SJCRH30 (cell line): ENCODE measurements around the gene L3MBTL3. TPM values are rescaled to one million over a fixed set of nuclear protein-coding genes. Genes with fewer than 3 reads are reported as not detected.
"Not testable (repeated sequence)": the region's sequence is repeated elsewhere in the genome, so short reads cannot be mapped to it uniquely, and the experiment has no call there.

Experiments
- DNase-seq, 2 experiments: peaks; one replicate each; pipeline ENCODE4 v3.0.0-alpha.2; 2015 to 2020
- H3K27ac ChIP-seq: fragments of 250-450 bp; sonication (Bioruptor Pico); 2 replicates; pipeline ENCODE4 v1.5.1; 2020; ENCODE audit warnings: mild to moderate bottlenecking, moderate library complexity
- H3K27me3 ChIP-seq: fragments of 250-450 bp; sonication (Bioruptor Pico); 2 replicates; pipeline ENCODE4 v1.5.1; 2020; ENCODE audit warnings: mild to moderate bottlenecking, moderate library complexity
- H3K36me3 ChIP-seq: fragments of 250-450 bp; sonication (Bioruptor Pico); 2 replicates; pipeline ENCODE4 v1.5.1; 2020; ENCODE audit warnings: mild to moderate bottlenecking, moderate library complexity
- H3K4me1 ChIP-seq: fragments of 250-450 bp; sonication (Bioruptor Pico); 2 replicates; pipeline ENCODE4 v1.5.1; 2020; ENCODE audit warnings: mild to moderate bottlenecking, moderate library complexity
- H3K4me3 ChIP-seq: fragments of 250-450 bp; sonication (Bioruptor Pico); 2 replicates; pipeline ENCODE4 v1.5.1; 2020; ENCODE audit warnings: mild to moderate bottlenecking, moderate library complexity
- H3K9me3 ChIP-seq: fragments of 250-450 bp; sonication (Bioruptor Pico); replicated peaks from 2 replicates; pipeline ENCODE4 v1.5.1; 2020; ENCODE audit warnings: mild to moderate bottlenecking, moderate library complexity
- total RNA-seq: library from RNA; depleted of rRNA; stranded (reverse); fragments of >200 nt; shearing (Covaris generic); gene quantifications from 2 replicates; pipeline ENCODE4 v1.2.3, GENCODE V29; 2014

Gene L3MBTL3
- total RNA-seq, 1 experiment from 2014 or later: 9.8 TPM

DNA sequence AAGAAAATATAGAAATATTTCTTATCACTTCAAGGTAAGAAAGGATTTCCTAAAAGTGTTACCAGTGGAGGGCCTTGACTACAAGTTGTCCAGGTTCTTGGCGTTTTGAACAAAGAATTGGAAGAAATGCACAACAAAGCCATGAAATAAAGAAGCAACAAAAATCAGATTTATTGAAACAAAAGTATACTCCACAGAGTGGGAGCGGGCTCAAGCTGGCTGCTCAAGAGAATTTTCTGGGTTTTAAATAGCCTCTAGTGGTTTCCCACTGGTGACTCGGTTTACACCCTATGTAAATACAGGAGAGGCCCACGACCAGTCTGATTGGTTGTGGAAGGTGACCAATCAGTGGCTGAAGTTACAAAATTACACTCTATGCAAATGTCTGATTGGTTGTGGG, 140.2 kb downstream of the L3MBTL3 start:
- Histone ChIP-seq H3K27ac (no peak overlapping the region), H3K9me3 (no peaks in the 10 kb centered on the region), H3K27me3 (no peaks in the 10 kb centered on the region), H3K4me3 (no peak overlapping the region), H3K36me3 (no peaks in the 10 kb centered on the region), H3K4me1 (no peaks in the 10 kb centered on the region)
- no peak for DNase-seq

DNA sequence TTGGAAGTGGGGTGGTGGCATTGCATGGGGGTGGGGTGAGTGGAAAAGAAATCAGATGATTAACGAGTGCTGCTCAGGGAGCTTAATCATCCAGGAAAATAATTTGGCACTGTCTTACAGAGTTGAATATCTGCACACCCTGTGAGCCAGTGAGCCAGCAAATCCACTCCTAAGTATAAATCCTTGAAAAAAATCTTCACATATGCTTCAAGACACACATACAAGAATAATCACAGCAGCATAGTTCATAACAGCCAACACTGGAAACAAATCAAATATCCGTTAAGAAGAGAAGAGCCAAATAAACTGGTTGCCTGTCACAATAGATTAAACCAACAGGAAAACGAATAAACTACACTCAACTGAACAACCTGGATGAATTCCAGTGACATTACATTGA, 141.6 kb downstream of the L3MBTL3 start:
- H3K4me1 ChIP-seq: no peaks in the 10 kb centered on the region
- no peaks in the 10 kb centered on the region for H3K36me3 ChIP-seq
- no peaks in the 10 kb centered on the region for H3K9me3 ChIP-seq
- no peak for DNase-seq
- no peak overlapping the region for H3K27ac ChIP-seq
- no peaks in the 10 kb centered on the region for H3K27me3 ChIP-seq
- H3K4me3 ChIP-seq: no peak overlapping the region

DNA sequence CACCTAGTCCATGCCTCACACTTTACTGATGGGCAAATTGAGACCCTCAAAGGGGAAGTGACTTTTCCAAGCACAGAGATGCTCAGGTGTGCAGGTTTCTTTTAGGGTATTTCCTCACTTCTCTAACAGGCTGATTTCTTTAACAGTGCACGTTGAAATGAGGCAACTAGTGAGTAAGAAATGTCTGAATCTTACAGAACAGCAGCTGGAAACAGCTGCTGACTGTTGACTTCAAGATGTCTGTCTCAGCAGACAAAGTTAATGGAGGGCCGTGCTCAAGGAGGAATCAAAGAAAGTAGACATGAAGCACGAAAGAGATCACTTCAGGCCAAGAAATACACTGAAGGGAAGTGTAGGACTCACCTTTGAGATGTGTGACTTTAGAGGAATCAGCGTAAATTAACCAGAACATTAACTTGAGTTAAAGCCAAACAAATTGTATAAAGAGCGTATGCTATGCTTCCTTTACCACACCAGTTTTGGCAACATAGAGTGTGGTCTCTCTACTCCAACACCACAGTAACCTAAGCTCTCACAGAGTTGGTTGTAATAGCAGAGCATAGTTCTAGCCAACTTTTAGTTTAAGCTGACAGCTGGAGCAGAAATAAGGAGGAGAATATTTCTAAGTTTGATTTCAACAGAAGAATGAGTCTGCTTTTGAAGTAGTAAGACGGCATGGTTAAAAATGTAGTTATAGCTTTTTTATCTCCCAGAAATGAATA, 143.5 kb downstream of the L3MBTL3 start:
- Histone ChIP-seq H3K4me3 (no peak overlapping the region), H3K27ac (no peak overlapping the region), H3K9me3 (no peaks in the 10 kb centered on the region), H3K36me3 (no peaks in the 10 kb centered on the region), H3K4me1 (no peaks in the 10 kb centered on the region), H3K27me3 (no peaks in the 10 kb centered on the region)
- DNase-seq: no peak

DNA sequence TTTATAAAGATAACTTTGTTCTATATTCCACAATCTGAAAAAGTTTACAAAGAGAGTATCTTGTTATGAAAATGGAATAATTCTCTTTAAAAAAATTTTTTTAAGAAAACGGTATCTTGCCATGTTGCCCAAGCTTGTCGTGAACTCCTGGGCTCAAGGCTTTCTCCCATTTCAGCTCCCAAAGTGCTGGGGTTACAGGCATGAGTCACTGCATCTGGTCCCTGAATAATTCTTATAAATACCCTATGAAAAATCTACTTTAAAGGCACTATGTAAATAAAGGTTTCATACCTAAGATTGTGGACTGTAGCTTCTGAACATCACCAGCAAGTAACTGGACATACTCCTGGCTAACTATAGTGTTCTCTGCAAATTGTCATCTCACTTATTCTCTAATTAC, 144.0 kb downstream of the L3MBTL3 start:
- H3K9me3 ChIP-seq: no peaks in the 10 kb centered on the region
- H3K36me3 ChIP-seq: no peaks in the 10 kb centered on the region
- no peaks in the 10 kb centered on the region for H3K4me1 ChIP-seq
- H3K27ac ChIP-seq: no peak overlapping the region
- DNase-seq: no peak
- H3K27me3 ChIP-seq: no peaks in the 10 kb centered on the region
- no peak overlapping the region for H3K4me3 ChIP-seq

DNA sequence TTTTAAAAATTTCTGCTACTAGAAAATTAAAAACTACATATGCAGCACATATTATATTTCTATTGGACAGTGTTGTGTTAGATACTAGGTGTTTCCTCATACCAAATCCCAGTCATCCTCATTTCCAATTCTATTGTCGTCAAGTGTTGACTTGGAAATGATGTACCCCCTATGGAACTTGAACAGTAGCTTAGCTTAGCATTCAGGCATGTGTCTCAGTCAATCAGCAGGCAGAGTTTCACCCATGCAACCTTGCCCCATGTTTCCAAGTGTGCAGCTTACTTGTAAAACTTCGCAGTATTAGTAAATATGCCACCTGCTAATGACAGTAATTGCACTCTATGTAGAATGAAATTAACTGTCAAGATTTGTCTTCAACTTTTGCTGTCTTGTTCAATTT, 144.9 kb downstream of the L3MBTL3 start:
- H3K4me3 ChIP-seq: no peak overlapping the region
- H3K36me3 ChIP-seq: no peaks in the 10 kb centered on the region
- no peak overlapping the region for H3K27ac ChIP-seq
- H3K9me3 ChIP-seq: no peaks in the 10 kb centered on the region
- H3K27me3 ChIP-seq: no peaks in the 10 kb centered on the region
- peak; percentile 7 to 52 for DNase-seq
- no peaks in the 10 kb centered on the region for H3K4me1 ChIP-seq

DNA sequence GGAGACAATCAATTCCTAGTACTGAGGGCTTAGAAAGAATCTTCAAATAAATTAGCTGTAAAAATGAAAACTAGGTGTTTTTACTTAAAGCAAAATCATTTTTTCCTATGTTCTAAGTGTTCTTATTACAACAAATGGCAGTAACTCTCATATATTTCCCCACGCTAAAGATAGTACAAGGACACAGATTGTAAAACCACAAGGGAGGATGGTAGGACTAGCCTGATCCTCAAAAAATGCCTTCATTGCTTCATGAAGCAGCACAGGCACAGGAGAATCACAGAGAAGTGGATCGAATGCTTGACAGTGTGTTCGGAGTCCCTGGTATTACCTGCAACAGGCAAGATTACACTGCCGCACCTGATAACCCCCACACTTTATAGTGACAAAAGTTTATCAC, 145.9 kb downstream of the L3MBTL3 start:
- Histone ChIP-seq H3K27me3 (no peaks in the 10 kb centered on the region), H3K36me3 (no peaks in the 10 kb centered on the region), H3K9me3 (no peaks in the 10 kb centered on the region), H3K4me3 (no peak overlapping the region), H3K27ac (no peak overlapping the region), H3K4me1 (no peaks in the 10 kb centered on the region)
- no peak for DNase-seq

DNA sequence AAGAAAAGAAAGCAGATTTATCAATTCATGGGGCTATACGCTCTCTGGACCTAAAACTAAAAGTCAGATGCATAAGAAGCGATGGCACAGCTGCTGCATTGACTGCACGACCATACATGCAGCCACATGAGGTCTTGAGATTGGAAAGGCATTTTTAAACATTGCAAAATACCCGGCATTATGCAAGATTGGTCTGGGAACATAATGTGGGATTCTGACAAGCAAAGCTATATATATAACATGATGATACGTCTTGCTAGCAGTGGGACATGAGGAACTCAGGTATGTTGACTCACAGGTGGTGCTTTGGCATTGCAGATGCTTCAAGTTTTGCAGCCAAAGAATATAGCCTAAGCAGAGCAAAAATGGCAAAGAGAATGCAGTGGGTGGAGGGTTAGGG, 149.3 kb downstream of the L3MBTL3 start:
- DNase-seq: no peak
- H3K4me1 ChIP-seq: no peaks in the 10 kb centered on the region
- no peak overlapping the region for H3K27ac ChIP-seq
- no peaks in the 10 kb centered on the region for H3K27me3 ChIP-seq
- H3K36me3 ChIP-seq: no peaks in the 10 kb centered on the region
- H3K4me3 ChIP-seq: no peak overlapping the region
- H3K9me3 ChIP-seq: no peaks in the 10 kb centered on the region

DNA sequence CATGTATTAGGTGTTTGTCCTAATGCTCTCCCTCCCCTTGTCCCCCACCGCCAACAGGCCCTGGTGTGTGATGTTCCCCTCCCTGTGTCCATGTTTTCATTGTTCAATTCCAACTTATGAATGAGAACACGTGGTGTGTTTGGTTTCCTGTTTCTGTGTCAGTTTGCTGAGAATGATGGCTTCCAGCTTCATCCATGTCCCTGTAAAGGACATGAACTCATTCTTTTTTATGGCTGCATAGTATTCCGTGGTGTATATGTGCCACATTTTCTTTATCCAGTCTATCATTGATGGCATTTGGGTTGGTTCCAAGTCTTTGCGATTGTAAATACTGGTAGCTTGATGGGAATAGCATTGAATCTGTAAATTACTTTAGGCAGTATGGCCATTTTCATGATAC, 151.8 kb downstream of the L3MBTL3 start:
- not testable (repeated sequence) for H3K4me3 ChIP-seq, H3K9me3 ChIP-seq, DNase-seq, H3K27ac ChIP-seq, H3K36me3 ChIP-seq, H3K27me3 ChIP-seq, H3K4me1 ChIP-seq

DNA sequence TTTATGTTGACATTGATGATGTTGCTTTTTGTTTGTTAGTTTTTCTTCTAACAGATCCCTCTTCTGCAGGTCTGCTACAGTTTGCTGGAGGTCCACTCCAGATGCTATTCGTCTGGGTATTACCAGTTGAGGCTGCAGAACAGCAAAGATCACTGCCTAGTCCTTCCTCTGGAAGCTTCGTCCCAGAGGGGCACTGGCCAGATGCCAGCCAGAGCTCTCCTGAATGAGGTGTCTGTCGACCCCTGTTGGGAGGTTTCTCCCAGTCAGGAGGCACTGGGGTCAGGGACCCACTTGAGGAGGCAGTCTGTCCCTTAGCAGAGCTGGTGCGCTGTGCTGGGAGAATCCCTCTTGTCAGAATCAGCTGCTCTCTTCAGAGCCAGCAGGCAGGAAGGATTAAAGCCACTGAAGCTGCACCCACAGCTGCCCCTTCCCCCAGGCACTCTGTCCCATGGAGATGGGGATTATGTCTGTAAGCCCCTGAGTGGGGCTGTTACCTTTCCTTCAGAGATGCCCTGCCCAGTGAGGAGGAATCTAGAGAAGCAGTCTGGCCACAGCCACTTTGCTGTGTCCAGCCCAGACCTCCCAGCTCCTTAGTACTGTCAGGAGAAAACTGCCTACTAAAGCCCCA, 155.1 kb downstream of the L3MBTL3 start:
- not testable (repeated sequence) for H3K27ac ChIP-seq, H3K4me3 ChIP-seq
- peak; percentile 54 to 67 for DNase-seq

DNA sequence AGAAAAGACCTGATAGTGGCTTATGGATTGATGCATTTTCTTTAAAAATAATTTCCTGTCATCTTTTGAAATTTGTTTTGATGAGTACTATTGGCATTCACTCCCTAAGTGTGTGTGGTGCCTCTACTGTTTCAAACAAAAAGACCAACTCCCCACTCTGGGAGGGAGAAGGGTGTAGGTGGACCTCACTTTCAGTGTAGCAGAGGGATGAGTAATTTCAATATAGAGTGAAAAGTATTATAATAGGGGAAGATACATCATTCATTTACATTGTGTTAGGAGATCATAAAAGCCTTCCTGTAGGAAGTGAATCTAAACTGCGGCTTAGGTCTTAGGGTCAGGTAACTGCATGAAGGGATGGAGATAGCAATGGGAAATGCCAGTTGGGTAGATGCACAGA, 158.0 kb downstream of the L3MBTL3 start:
- no peak for DNase-seq
- no peaks in the 10 kb centered on the region for H3K36me3 ChIP-seq
- H3K27ac ChIP-seq: no peak overlapping the region
- no peaks in the 10 kb centered on the region for H3K9me3 ChIP-seq
- no peaks in the 10 kb centered on the region for H3K27me3 ChIP-seq
- no peak overlapping the region for H3K4me3 ChIP-seq
- H3K4me1 ChIP-seq: no peaks in the 10 kb centered on the region

More for the DNA sequence above, 155.1 kb downstream of the L3MBTL3 start:
- not testable (repeated sequence) for H3K9me3 ChIP-seq, H3K36me3 ChIP-seq, H3K27me3 ChIP-seq, H3K4me1 ChIP-seq

DNA sequence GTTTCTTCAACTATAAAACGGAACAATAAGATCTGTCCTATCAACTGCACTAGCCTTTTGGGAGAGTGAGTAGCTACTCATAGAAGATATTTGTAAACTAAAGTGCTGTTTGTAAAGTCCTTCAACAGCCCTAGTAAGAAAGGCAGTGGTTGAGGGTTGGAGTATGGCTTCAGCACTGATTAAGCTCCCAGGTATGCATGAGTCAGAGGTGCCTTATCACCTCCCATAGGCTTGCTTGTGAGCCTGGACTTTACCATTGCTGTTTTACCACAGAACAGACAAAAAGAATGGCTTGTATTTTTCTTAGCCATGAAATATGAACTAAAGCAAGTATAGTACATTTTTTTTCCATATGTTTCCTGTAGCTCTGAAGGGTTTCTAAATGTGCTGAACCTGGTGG, 160.3 kb downstream of the L3MBTL3 start:
- H3K27ac ChIP-seq: no peak overlapping the region
- H3K4me3 ChIP-seq: no peak overlapping the region
- no peak for DNase-seq
- no peaks in the 10 kb centered on the region for H3K36me3 ChIP-seq
- H3K4me1 ChIP-seq: no peaks in the 10 kb centered on the region
- no peaks in the 10 kb centered on the region for H3K27me3 ChIP-seq
- H3K9me3 ChIP-seq: no peaks in the 10 kb centered on the region

DNA sequence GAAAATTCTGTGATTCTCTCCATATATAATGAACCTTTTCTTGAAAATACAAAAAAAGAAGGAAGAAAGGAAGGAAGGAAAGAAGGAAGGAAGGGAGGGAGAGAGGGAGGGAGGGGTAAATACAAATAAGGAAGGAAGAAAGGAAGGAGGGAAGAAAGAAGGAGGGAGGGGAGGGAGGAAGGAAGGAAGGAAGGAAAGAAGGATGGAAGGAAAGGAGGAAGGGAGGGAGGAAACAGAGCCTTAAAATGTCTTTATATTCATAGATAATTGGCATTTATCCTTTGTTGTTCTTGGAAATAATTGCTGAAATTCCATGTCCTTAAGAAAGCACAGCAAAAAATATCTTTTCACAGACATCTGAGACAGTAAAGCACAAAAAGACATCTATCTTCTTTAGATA, 164.1 kb downstream of the L3MBTL3 start:
- H3K36me3 ChIP-seq: no peaks in the 10 kb centered on the region
- no peaks in the 10 kb centered on the region for H3K27me3 ChIP-seq
- no peak overlapping the region for H3K4me3 ChIP-seq
- DNase-seq: no peak
- no peaks in the 10 kb centered on the region for H3K9me3 ChIP-seq
- H3K4me1 ChIP-seq: no peaks in the 10 kb centered on the region
- no peak overlapping the region for H3K27ac ChIP-seq

DNA sequence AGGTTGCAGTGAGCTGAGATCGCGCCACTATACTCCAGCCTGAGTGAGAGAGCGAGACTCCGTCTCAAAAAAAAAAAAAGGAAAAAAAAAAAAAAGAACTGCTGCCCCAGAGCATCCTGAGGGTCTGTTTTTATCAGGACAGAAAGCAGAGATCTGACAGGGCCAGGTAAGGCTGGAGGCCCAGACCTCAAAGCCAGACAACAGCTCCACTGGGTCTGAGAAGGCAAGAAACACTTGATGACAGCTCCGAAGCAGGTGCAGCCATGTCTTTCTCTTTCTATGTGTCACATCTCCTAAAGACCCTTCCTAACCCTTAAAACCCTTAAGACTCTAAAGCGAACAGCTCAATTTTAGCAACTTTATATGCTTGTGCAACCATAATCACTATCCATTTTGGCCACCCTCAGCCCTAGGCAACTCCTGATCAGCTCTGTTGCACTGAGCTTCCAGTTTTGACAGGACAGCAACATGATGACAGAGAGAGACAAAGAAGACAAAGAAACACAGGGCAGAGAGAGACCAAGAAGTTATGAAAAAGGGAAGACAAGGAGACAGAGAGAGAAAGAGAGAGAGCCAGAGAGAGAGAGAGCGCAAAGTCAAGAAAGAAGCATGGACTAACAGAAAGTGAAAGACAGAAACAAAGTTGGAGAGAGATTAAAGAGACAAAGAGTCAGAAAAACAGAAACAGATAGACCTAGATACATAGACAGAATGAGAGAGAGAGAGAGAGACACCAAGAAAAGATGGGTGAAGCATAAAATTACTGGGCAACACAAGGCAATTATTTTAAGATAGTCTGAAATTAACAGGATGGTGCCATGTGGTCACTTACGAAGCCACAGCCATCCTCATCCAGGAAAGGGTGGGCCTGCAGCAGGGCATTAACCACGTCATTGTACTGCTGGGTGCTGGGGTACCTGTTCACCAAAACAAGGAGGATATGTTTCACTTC, 165.2 kb downstream of the L3MBTL3 start:
- Histone ChIP-seq H3K9me3 (no peaks in the 10 kb centered on the region), H3K27ac (no peak overlapping the region), H3K27me3 (no peaks in the 10 kb centered on the region), H3K36me3 (no peaks in the 10 kb centered on the region), H3K4me1 (no peaks in the 10 kb centered on the region), H3K4me3 (no peak overlapping the region)
- DNase-seq: no peak

DNA sequence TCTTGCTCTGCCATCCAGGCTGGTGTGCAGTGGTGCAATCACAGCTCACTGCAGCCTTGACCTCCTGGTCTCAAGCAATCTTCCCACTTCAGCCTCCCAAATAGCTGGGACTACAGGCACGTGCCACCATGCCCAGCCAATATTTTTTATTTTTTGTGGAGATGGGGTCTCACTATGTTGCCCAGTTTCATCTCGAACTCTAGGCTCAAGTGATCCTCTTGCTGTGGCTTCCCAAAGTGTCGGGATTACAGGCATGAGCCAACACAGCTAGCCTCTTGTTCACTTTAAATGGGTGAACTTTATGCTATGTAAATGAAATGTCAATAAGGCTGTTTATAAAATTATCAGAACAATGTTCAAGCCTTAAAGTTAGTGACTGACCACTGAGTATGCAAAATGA, 167.3 kb downstream of the L3MBTL3 start:
- H3K9me3 ChIP-seq: no peaks in the 10 kb centered on the region
- no peak overlapping the region for H3K27ac ChIP-seq
- no peaks in the 10 kb centered on the region for H3K4me1 ChIP-seq
- no peaks in the 10 kb centered on the region for H3K27me3 ChIP-seq
- H3K4me3 ChIP-seq: no peak overlapping the region
- DNase-seq: no peak
- H3K36me3 ChIP-seq: no peaks in the 10 kb centered on the region
